HG03460 (cell line): ENCODE results near the gene LACC1.

Experiments used
- ATAC-seq: cut with Tn5 transposase; IDR thresholded peaks from one replicate; pipeline ENCODE4 v1.9.1; 2021; ENCODE audit not compliant: unreplicated experiment

LACC1 gene

GRCh38 chr13:43879755-43880181 lies at the start of gene LACC1:
TSS of gene LACC1 (plus strand) at chr13:43879904. CDS start at chr13:43880986, 1,082 bp downstream.
- peak; percentile 46 for ATAC-seq

DNA sequence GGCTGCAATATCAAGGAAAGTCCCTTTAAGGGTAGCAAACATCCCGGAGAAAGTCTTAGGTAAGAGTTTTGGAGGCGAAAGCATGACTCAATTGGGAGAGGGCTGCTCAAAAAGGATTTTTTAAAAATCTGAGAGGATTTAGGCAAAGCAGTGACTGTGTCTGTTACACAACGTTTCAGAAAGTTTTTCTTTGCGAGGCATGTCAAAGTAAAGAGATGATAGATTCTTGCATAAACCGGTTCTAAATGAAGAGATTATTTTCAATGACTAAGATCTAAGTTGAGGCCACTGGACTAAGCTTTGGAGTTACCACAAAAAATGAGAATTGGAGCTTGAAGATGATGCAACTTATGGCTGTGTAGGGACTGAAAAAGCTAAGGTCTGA lies 49.2 kb upstream of the LACC1 start:
- ATAC-seq: no peak

GRCh38 chr13:43831088-43831487 lies 48.6 kb upstream of the LACC1 start:
- no peak for ATAC-seq

GRCh38 chr13:43835701-43836100 lies 44.0 kb upstream of the LACC1 start:
- ATAC-seq: no peak

GRCh38 chr13:43838909-43839308 lies 40.8 kb upstream of the LACC1 start:
- no peak for ATAC-seq

DNA sequence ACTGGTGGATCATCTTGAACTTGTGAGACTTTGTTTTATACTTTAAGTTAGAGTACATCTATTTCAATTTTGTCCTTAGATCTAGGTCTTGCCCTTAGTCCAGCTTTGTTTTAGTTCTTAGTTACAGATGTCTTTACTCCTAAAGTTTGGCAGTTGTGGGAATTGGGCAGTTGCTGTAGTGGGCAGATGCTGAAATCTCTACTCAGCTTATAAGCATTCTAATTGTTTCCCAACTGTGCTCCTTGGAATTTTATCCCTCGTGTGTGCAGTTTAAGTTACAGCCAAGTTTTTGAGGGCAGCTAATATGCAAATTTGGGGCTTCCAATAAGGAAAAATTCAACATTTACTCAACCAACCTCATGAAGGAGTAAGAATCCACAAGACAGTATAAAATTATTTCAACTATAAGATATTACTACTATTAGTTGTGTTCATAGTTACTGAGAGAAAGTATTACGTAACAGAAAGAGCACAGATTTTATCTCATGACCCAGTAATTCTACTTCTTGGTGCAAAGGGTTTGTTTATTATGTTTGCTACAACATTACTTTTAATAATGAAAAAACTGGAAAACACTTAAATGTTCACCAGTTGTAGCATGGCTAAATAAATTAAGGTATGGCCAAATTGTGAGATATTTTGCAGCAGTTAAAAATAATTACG lies 33.1 kb upstream of the LACC1 start:
- ATAC-seq: no peak

DNA sequence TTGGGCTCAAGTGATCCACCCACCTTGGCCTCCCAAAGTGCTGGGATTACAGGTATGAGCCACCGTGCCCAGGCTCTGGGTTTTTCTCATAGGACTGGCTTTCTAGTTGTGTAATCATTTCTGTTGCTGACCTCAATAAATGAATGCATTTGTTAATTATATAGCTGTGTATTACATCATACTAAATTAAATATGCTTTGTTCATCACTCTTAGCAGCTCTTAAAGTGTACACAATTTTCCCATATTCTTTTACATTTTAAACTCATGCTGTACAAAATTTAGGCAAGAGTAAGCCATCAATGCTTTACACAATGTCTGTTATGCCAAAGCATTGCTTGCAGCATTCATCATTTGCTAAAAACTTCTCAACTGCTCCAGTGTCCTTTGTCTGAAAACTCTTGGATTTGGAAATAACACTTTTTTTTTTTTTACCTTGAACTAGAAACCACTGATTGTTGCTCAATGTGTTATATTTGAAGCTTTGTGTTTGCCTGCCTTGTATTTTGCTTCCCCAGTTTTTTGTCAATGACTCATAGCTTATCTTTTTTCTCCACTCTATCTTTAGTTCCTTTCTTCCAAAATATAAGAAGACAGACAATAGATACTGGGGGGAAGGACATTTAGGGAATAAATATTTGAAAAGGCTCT lies 31.6 kb upstream of the LACC1 start:
- ATAC-seq: no peak

- ATAC-seq: no peak
Measured at GRCh38 chr13:43850873-43851272, 28.8 kb upstream of the LACC1 start.

DNA sequence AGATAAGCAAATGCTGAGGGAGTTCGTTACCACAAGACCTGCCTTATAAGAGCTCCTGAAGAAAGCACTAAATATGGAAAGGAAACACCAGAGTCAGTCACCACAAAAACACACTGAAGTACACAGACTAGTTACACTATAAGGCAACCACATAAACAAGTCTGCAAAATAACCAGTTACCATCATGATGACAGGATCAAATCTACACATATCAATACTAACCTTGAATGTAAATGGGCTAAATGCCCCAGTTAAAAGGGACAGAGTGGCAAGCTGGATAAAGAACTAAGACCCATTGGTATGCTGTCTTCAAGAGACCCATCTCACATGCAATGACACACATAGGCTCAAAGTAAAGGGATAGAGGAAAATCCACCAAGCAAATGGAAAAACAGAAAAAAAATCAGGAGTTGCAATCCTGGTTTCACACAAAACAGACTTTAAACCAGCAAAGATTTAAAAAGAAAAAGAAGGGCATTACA lies 26.7 kb upstream of the LACC1 start:
- ATAC-seq: no peak

DNA sequence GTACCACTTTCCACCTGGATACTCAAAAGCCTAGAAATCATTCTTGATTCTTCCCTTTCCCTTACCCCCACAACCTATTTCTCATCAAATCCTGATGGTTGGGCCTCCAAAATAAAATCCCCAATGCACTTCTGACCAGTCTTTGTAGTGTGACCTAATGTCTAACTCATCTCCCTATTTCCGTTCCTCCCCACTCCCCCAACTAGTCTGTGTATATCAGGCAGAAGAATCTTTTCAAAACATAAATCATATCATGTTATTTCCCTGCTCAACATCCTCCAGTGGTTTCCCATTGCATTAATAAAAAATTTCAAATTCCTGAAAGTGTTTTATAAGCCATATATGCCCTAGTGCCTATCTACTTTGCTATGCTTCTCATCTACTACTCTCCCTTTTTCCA lies 17.8 kb upstream of the LACC1 start:
- ATAC-seq: no peak

DNA sequence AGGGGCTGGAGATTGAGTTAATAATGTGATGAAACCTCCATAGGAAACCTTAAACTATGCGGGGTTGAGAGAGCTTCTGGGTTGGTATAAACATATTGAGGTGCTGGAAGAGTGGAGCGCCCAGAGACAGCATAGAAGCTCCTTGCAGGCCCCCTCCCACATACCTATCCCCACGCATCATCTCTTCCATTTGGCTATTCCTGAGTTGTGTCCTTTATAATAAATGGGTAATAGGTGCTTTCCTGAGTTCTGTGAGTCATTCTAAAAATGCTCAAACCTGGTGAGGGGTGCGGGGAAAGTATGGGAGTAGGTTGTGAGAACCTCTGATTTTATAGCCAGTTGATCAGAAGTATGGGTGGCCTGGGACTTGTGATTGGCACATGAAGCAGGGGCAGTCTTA lies 14.8 kb upstream of the LACC1 start:
- no peak for ATAC-seq

DNA sequence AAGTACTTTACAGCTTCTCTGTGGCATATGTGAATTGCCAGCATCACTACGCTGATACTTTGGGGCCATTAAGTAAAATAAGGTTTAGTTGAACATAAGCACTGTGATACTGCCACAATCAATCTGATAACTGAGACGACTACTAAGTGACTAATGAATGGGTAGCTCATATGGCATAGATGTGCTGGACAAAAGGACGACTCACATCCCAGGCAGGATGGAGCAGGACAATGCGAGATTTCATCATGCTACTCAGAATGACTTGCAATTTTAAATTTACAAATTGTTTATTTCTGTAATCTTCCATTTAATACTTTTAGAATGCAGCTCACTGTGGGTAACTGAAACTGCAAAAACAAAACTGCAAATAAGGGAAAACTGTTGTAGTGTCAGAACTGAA lies 13.8 kb upstream of the LACC1 start:
- ATAC-seq: no peak

DNA sequence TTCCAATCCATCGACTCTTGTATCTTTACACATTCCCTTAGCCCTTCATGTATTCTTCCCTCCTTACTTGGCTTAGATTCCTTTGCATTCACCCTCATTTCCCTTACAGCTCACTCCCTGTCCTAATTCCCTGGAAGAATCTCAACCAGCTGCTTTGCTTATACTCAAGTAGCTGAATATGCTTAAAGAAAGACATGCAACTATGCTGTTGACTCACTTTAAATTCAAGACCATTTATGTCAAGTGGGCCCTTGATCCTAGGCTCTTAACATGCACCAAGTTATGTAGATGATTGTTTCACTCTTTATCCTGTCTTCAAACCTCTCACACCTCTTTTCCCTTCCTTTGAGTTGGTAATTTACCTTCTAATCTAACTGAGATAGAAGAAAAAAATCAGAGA lies 7.5 kb upstream of the LACC1 start:
- no peak for ATAC-seq

GRCh38 chr13:43874504-43875092 lies 5.1 kb upstream of the LACC1 start:
- no peak for ATAC-seq

DNA sequence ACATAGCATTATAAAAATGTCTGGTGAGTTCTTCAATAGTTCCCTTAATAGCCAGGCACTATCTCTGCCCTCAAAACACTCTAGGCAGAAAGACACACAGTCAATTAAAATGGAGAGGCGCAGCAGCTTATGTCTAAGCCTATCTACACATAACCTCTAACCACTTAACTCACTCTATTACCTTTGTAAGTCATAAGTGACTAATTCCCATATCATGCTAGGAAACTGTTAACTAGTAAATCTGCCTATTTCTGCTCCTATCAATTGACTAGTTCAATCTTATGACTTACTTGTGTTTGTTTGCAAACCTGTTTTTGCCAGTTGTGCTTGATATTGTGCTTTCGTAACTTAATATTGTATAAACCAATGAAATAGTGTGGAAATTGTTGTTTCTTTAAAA lies 3.3 kb upstream of the LACC1 start:
- ATAC-seq: no peak

DNA sequence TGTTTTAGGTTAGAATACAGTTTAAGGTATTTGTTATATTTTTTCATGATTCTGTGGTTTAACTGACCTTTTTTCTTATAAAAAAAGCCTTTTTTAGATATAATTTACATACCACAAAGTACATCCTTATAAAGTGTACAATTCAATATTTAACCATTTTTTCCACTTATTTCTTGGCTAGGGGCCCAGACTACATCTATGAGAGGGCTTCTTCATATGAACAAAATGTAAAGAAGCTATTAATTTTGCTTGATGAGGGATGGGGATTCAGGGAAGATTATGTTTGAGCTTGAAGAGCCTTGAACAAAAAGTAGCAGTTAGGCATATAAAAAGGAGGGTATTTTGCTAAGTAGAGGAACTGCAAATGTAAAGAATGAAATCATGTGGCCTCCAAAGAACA lies 2.4 kb upstream of the LACC1 start:
- ATAC-seq: no peak

- ATAC-seq: no peak
Measured at GRCh38 chr13:43877766-43878165, 1.9 kb upstream of the LACC1 start.

DNA sequence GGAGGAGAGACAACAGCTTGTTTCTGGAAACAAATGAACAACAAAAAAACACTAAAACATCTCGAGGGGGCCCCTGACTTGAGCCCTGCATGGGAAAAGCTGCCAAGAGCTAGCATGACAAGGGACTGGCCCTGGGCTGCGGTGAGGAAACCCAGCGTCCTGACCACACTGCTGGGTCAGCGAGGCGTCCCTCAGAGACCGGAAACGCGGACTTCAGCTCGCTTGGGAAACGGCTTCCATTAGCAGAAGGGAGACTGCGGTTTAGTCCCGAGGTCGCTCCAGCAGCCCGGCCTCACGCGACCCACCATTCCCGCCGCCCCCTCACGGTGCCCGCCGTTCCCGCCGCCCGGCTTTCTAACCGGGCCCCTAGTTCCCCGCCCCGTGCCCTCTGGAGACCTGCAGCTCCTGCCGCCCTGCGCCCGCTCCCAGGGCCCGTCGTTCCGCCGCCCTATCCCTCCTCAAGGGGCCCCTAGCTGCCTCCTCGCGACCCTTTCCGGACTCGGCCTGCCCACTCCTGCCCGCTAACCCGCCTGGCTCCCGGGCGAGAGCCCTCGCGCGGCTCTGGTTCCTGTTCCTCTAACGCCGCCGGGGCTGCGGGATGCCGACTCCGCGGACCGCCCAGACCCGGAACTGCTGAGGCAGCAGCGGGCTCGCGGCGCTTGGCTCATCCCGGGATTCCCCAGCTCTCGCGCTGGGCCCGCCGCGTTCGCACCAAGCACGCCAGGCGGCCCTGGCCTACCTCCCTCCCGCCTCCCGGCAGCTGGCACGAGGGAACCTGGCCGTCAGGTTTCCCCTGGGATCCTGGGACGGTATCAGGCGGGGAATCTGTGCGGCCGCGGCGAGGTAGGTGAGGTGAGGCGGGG lies 581 bp upstream of the LACC1 start, which contains the start of gene CCDC122:
Gene CCDC122, minus strand, starts transcription at position 849 of the 863 bp plus-strand sequence. CDS start 10,364 bp downstream, outside the sequence.
- ATAC-seq: peak; percentile 70

DNA sequence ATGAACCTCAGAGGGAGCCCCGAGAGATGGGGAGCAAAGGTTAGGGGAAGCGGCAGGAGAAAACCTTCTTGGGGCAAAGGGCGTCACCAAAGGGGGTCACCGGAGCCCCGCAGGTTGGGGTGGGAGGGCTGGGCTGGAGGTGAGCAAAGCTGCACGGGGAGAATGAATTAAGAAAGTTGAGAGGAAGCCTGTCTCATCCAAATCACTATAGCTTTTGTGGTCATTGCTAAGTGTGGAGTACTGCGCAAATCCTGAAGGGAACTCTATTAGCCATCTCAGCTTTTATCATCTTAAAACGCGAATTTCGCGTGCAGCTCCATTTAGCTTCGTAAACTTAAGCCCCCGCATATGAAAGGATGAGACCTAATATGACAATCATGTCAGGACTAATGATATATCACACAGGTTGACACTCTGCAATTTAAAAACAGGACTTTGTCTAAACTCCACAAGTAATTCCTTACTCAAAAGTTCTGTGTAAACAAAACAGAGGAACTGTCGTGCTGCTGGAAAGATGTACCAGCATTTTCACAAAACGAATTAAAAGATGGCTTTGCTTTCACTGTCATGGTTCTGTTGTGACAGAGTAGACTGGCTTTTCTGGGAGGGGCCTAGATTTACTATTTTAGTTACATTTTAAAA lies 631 bp downstream of the LACC1 start:
- ATAC-seq: no peak

DNA sequence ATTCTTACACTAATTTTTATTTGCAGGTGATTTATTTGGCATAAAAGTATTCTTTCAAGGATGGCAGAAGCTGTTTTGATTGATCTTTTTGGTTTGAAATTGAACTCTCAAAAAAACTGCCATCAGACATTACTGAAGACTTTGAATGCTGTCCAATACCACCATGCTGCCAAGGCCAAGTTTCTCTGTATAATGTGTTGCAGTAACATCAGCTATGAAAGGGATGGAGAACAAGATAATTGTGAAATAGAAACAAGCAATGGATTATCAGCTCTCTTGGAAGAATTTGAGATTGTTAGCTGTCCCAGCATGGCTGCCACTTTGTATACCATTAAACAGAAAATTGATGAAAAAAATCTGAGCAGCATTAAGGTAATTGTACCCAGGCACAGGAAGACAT lies 1.2 kb downstream of the LACC1 start:
- no peak for ATAC-seq

DNA sequence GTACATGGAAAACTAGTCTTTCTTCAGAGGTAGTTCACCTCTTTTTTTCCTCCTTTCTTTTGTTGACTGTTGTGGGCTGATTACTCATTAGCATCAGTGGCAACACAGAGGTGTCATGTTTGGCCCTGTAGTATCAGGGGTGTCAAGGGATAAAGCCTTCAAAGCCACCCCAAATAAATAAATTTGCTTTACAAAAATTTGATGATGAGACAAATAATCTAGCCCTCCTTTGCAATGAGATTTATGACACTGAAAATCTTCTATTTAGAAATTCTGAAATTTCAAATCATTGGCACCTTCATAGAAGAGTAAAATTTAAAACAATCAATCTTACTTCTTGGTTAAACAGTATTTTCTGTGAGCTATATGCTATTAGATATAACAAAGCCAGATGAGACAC lies 1.9 kb downstream of the LACC1 start:
- ATAC-seq: no peak
